ENCODE data around the gene DHH. TPM values are rescaled to one million over a fixed set of nuclear protein-coding genes. Genes with fewer than 3 reads are reported as not detected.
A peak's percentile ranks its signal among the peaks of the same experiment; 100 is the strongest.
"Not testable (repeated sequence)": the region's sequence is repeated elsewhere in the genome, so short reads cannot be mapped to it uniquely, and the experiment has no call there.

The DHH gene
- total RNA-seq, 1 experiment from 2014 or later, result 0.15 TPM

- H3K4me3 Mint-ChIP-seq, result peak overlapping the region; percentile 90
- peaks cover 40% of the 10 kb centered on the region for H3K36me3 Mint-ChIP-seq
- H3K27me3 Mint-ChIP-seq (ENCODE audit: low read depth), result no peaks in the 10 kb centered on the region; the same call in 1 of the 2 replicates
- POLR2A ChIA-PET, result interaction anchor here (0.7 to 1.2 kb wide), 5 partner anchors 16 to 98 kb away, joined by 3 to 4 read pairs (median 3); no protein-coding TSS in a partner anchor
- peak overlapping the region; percentile 99 for H3K27ac Mint-ChIP-seq
- no peak for TF ChIP-seq ZSCAN18 (CRISPR knock-in tag; IDR thresholded peaks at IDR 0.05)
- TF ChIP-seq FOXP1 (CRISPR knock-in tag; IDR thresholded peaks at IDR 0.05; ENCODE audit: borderline replicate concordance), result no peak
- no peak for TF ChIP-seq ELF4 (CRISPR knock-in tag; IDR thresholded peaks at IDR 0.05; ENCODE audit: low read depth)
- TF ChIP-seq KAT7 (CRISPR knock-in tag; IDR thresholded peaks at IDR 0.05; ENCODE audit: borderline replicate concordance), result no peak
- no peak for TF ChIP-seq TEAD4 (CRISPR knock-in tag; IDR thresholded peaks at IDR 0.05)
- no peak for TF ChIP-seq ZNF138 (CRISPR knock-in tag; conservative IDR thresholded peaks at IDR 0.05)
- no peak for TF ChIP-seq CDX4 (CRISPR knock-in tag; IDR thresholded peaks at IDR 0.05; ENCODE audit: borderline replicate concordance)
- TF ChIP-seq ZNF317 (CRISPR knock-in tag; IDR thresholded peaks at IDR 0.05; ENCODE audit: borderline replicate concordance, low read depth), result no peak
- no peak for TF ChIP-seq ZNF671 (CRISPR knock-in tag; IDR thresholded peaks at IDR 0.05)
- no peak for TF ChIP-seq E2F5 (CRISPR knock-in tag; IDR thresholded peaks at IDR 0.05)
- TF ChIP-seq ATF2 (CRISPR knock-in tag; IDR thresholded peaks at IDR 0.05; ENCODE audit: borderline replicate concordance, low read depth), result no peak
- no peak for TF ChIP-seq SMAD4 (CRISPR knock-in tag; IDR thresholded peaks at IDR 0.05)
- H3K9me3 Mint-ChIP-seq, result no peaks in the 10 kb centered on the region
- no peak for ATAC-seq
- DNase-seq (ENCODE audit: low spot score), result no peak
- peaks cover 19% of the 10 kb centered on the region for H3K4me1 Mint-ChIP-seq
- CTCF ChIA-PET, result interaction anchor here (0.6 to 3.4 kb wide), 23 partner anchors 9 to 237 kb away, joined by 3 to 39 read pairs (median 5); partner anchors contain the start of genes DHH, LMBR1L, SPATS2 and TUBA1A
Measured at GRCh38 chr12:49129332-49130150, 34.9 kb upstream of the DHH start.

GRCh38 chr12:49127971-49128370 is 33.4 kb upstream of the DHH start:
- CTCF ChIA-PET, result interaction anchor here (2.0 kb wide), 1 partner anchor 39 kb away, joined by 6 read pairs; no protein-coding TSS in a partner anchor
- ATAC-seq; DNase-seq (ENCODE audit: low spot score); H3K27me3 Mint-ChIP-seq (ENCODE audit: low read depth); H3K27ac Mint-ChIP-seq; H3K4me3 Mint-ChIP-seq; POLR2A ChIA-PET; H3K9me3 Mint-ChIP-seq: not testable (repeated sequence)
- H3K4me1 Mint-ChIP-seq, result peaks cover 19% of the 10 kb centered on the region
- H3K36me3 Mint-ChIP-seq, result peaks cover 40% of the 10 kb centered on the region

- H3K9me3 Mint-ChIP-seq, result no peaks in the 10 kb centered on the region
- H3K27ac Mint-ChIP-seq, result peak overlapping the region; percentile 11
- no peaks in the 10 kb centered on the region for H3K27me3 Mint-ChIP-seq (ENCODE audit: low read depth)
- DNase-seq (ENCODE audit: low spot score), result no peak
- no peak for ATAC-seq
- CTCF ChIA-PET, result interaction anchor here (0.6 to 2.0 kb wide), 3 partner anchors 38 to 374 kb away, joined by 3 to 6 read pairs (median 3); no protein-coding TSS in a partner anchor
- H3K4me3 Mint-ChIP-seq, result no peak overlapping the region
- POLR2A ChIA-PET, result no interaction called here
- peaks cover 17% of the 10 kb centered on the region for H3K4me1 Mint-ChIP-seq
- peaks cover 40% of the 10 kb centered on the region for H3K36me3 Mint-ChIP-seq
- TF ChIP-seq EMX1 (CRISPR knock-in tag; IDR thresholded peaks at IDR 0.05) (peak; percentile 91), ZNF671 (CRISPR knock-in tag; IDR thresholded peaks at IDR 0.05) (0 out of 2 replicates have a peak, but pooled peaks have one; percentile 6), ZNF425 (CRISPR knock-in tag; conservative IDR thresholded peaks at IDR 0.05) (peak; percentile 33; the same call in 1 of the 2 replicates), ZNF416 (CRISPR knock-in tag; IDR thresholded peaks at IDR 0.05) (peak; percentile 49; the same call in 1 of the 2 replicates), PRDM15 (CRISPR knock-in tag; IDR thresholded peaks at IDR 0.05) (no peak)
Measured at GRCh38 chr12:49126852-49127763, 32.5 kb upstream of the DHH start.
